Measurements from ENCODE around the gene SYNE1. TPM values are rescaled to one million over a fixed set of nuclear protein-coding genes. Genes with fewer than 3 reads are reported as not detected.

The SYNE1 gene
- total and polyA plus RNA-seq, 4 donors: 10.2 to 105 (median 24.5) TPM

GRCh38 chr6:152355166-152355565 is 282.0 kb downstream of the SYNE1 start:
- TF ChIP-seq HNF4G (IDR thresholded peaks at IDR 0.05) (no peak), SP1 (IDR thresholded peaks at IDR 0.05) (no peak), MAX (IDR thresholded peaks at IDR 0.05) (no peak), FOXA2 (IDR thresholded peaks at IDR 0.05) (no peak), EGR1 (IDR thresholded peaks at IDR 0.05; ENCODE audit: low read depth in 2 of 2) (no peak)
- peaks cover 0 to 10% (median 5%) of the 10 kb centered on the region in 4 donors for H3K36me3 ChIP-seq (ENCODE audit: control insufficient read depth in 4 of 4, insufficient read depth in 3 of 4, low read depth in 1 of 4, low read length in 3 of 4)

GRCh38 chr6:152353440-152353839 is 283.7 kb downstream of the SYNE1 start:
- Histone ChIP-seq H3K9me3 (ENCODE audit: control insufficient read depth in 4 of 4, low read length in 3 of 4) (no peaks in the 10 kb centered on the region), H3K27me3 (ENCODE audit: control insufficient read depth in 4 of 4, insufficient read depth in 4 of 4, low read length in 3 of 4) (no peaks in the 10 kb centered on the region), H3K4me1 (ENCODE audit: control insufficient read depth in 4 of 4, insufficient read depth in 4 of 4, low read length in 3 of 4) (peaks cover 0 to 2% (median 0%) of the 10 kb centered on the region in 4 donors), H3K36me3 (ENCODE audit: control insufficient read depth in 4 of 4, insufficient read depth in 3 of 4, low read depth in 1 of 4, low read length in 3 of 4) (peaks cover 0 to 10% (median 5%) of the 10 kb centered on the region in 4 donors), H3K9ac (ENCODE audit: low read depth in 1 of 2, low read length in 2 of 2) (no peak overlapping the region), H3K27ac (ENCODE audit: low read depth in 1 of 2, low read length in 2 of 2) (no peak overlapping the region), H3K4me3 (ENCODE audit: low read depth in 1 of 3, low read length in 3 of 3) (no peak overlapping the region)
- TF ChIP-seq ATF3 (IDR thresholded peaks at IDR 0.05): no peak
- no peak for TF ChIP-seq JUND (IDR thresholded peaks at IDR 0.05)
- no peak for TF ChIP-seq FOXA1 (IDR thresholded peaks at IDR 0.05)
- no peak for TF ChIP-seq GABPA (IDR thresholded peaks at IDR 0.05 in 1 of 2, conservative IDR thresholded peaks at IDR 0.05 in 1 of 2)
- TF ChIP-seq REST (IDR thresholded peaks at IDR 0.05): no peak
- TF ChIP-seq EGR1 (IDR thresholded peaks at IDR 0.05; ENCODE audit: low read depth in 2 of 2): no peak
- no peak for TF ChIP-seq FOXA2 (IDR thresholded peaks at IDR 0.05)
- no peak for TF ChIP-seq CTCF (IDR thresholded peaks at IDR 0.05; ENCODE audit: low read depth, low read length, missing input control)
- no peak for TF ChIP-seq TAF1 (conservative IDR thresholded peaks at IDR 0.05)
- no peak for TF ChIP-seq HNF4G (IDR thresholded peaks at IDR 0.05)
- no peak for TF ChIP-seq RXRA (IDR thresholded peaks at IDR 0.05)
- TF ChIP-seq RAD21 (IDR thresholded peaks at IDR 0.05): no peak
- no peak for TF ChIP-seq SP1 (IDR thresholded peaks at IDR 0.05)
- TF ChIP-seq ZBTB33 (IDR thresholded peaks at IDR 0.05): no peak
- TF ChIP-seq YY1 (IDR thresholded peaks at IDR 0.05): no peak
- TF ChIP-seq MAX (IDR thresholded peaks at IDR 0.05): no peak
- 93% methylated on average over 6 of the region's 6 CpGs for WGBS
- DNase-seq (ENCODE audit: low spot score): no peak

More at GRCh38 chr6:152355166-152355565, 282.0 kb downstream of the SYNE1 start:
- no peak overlapping the region for H3K9ac ChIP-seq (ENCODE audit: low read depth in 1 of 2, low read length in 2 of 2)
- H3K27ac ChIP-seq (ENCODE audit: low read depth in 1 of 2, low read length in 2 of 2): no peak overlapping the region
- H3K9me3 ChIP-seq (ENCODE audit: control insufficient read depth in 4 of 4, low read length in 3 of 4): no peaks in the 10 kb centered on the region
- no peak overlapping the region for H3K4me3 ChIP-seq (ENCODE audit: low read depth in 1 of 3, low read length in 3 of 3)
- no peaks in the 10 kb centered on the region for H3K27me3 ChIP-seq (ENCODE audit: control insufficient read depth in 4 of 4, insufficient read depth in 4 of 4, low read length in 3 of 4)
- H3K4me1 ChIP-seq (ENCODE audit: control insufficient read depth in 4 of 4, insufficient read depth in 4 of 4, low read length in 3 of 4): peaks cover 0 to 2% (median 0%) of the 10 kb centered on the region in 4 donors
- no peak for DNase-seq (ENCODE audit: low spot score)
